HFFc6 (cell line): ENCODE data around the gene C6orf141. TPM values are rescaled to one million over a fixed set of nuclear protein-coding genes. Genes with fewer than 3 reads are reported as not detected.

Experiments
- DNase-seq: peaks from one replicate; pipeline ENCODE4 v3.0.0-alpha.2; 2018
- H3K27ac Mint-ChIP-seq: 2 replicates; pipeline ENCODE4 v1.8.0; 2020; ENCODE audit warnings: mild to moderate bottlenecking, mixed read lengths
- H3K27me3 Mint-ChIP-seq: 2 replicates; pipeline ENCODE4 v1.8.0; 2021; ENCODE audit warnings: mild to moderate bottlenecking, moderate library complexity, mixed read lengths; ENCODE audit not compliant: insufficient read depth
- H3K36me3 Mint-ChIP-seq: 2 replicates; pipeline ENCODE4 v1.8.0; 2021; ENCODE audit warnings: low read depth, mixed read lengths
- H3K4me1 Mint-ChIP-seq: 2 replicates; pipeline ENCODE4 v1.8.0; 2020; ENCODE audit warnings: low read depth, mixed read lengths
- H3K4me3 Mint-ChIP-seq: 2 replicates; pipeline ENCODE4 v1.8.0; 2020; ENCODE audit warnings: mild to moderate bottlenecking, moderate library complexity, mixed read lengths
- H3K9me3 Mint-ChIP-seq: 2 replicates; pipeline ENCODE4 v1.8.0; 2020; ENCODE audit warnings: mild to moderate bottlenecking, mixed read lengths
- CTCF ChIP-seq: fragments of 200-600 bp; sonication (generic); IDR thresholded peaks from 2 replicates; pipeline ENCODE4 v1.5.0; 2021; ENCODE audit warnings: antibody characterized with exemption, mild to moderate bottlenecking
- total RNA-seq, 6 experiments: library from RNA; stranded (reverse); fragmentation: NEBNext Ultra II Directional; extraction: Animal tissue kit (Norgen Biotek cat#: 25700); gene quantifications; 2 replicates in 1 of 6; 3 replicates in 5 of 6; pipeline ENCODE4 v1.2.3, GENCODE V29; 2021

C6orf141 gene
- total RNA-seq, 6 experiments from 2014 or later: not detected

GRCh38 chr6:49514571-49515484 is 35.6 kb upstream of the C6orf141 start:
- peaks cover 4% of the 10 kb centered on the region for H3K27me3 Mint-ChIP-seq
- TF ChIP-seq CTCF: no peak
- no peaks in the 10 kb centered on the region for H3K9me3 Mint-ChIP-seq
- H3K4me3 Mint-ChIP-seq: no peak overlapping the region
- H3K4me1 Mint-ChIP-seq: peaks cover 8% of the 10 kb centered on the region; the same call in 1 of the 2 replicates
- no peaks in the 10 kb centered on the region for H3K36me3 Mint-ChIP-seq
- no peak overlapping the region for H3K27ac Mint-ChIP-seq
- DNase-seq: no peak

- Mint-ChIP-seq H3K36me3 (no peaks in the 10 kb centered on the region), H3K4me3 (no peak overlapping the region), H3K27me3 (peaks cover 4% of the 10 kb centered on the region), H3K4me1 (peaks cover 8% of the 10 kb centered on the region; the same call in 1 of the 2 replicates), H3K27ac (no peak overlapping the region), H3K9me3 (no peaks in the 10 kb centered on the region)
- no peak for DNase-seq
- TF ChIP-seq CTCF: no peak
Measured at GRCh38 chr6:49515485-49516146, 34.9 kb upstream of the C6orf141 start.

- Mint-ChIP-seq H3K4me1 (peaks cover 8% of the 10 kb centered on the region; the same call in 1 of the 2 replicates), H3K36me3 (no peaks in the 10 kb centered on the region), H3K27me3 (peaks cover 4% of the 10 kb centered on the region), H3K4me3 (no peak overlapping the region), H3K27ac (no peak overlapping the region), H3K9me3 (no peaks in the 10 kb centered on the region)
- TF ChIP-seq CTCF: no peak
- no peak for DNase-seq
Measured at GRCh38 chr6:49516147-49516505, 34.3 kb upstream of the C6orf141 start.

- TF ChIP-seq CTCF: no peak
- H3K36me3 Mint-ChIP-seq: no peaks in the 10 kb centered on the region
- peaks cover 8% of the 10 kb centered on the region; the same call in 1 of the 2 replicates for H3K4me1 Mint-ChIP-seq
- H3K27ac Mint-ChIP-seq: no peak overlapping the region
- H3K4me3 Mint-ChIP-seq: no peak overlapping the region
- DNase-seq: no peak
- peaks cover 4% of the 10 kb centered on the region for H3K27me3 Mint-ChIP-seq
- no peaks in the 10 kb centered on the region for H3K9me3 Mint-ChIP-seq
Measured at GRCh38 chr6:49517919-49518318, 32.5 kb upstream of the C6orf141 start.

GRCh38 chr6:49519660-49520059 is 30.8 kb upstream of the C6orf141 start:
- DNase-seq: no peak
- Mint-ChIP-seq H3K27ac (no peak overlapping the region), H3K36me3 (no peaks in the 10 kb centered on the region), H3K4me1 (no peaks in the 10 kb centered on the region), H3K9me3 (no peaks in the 10 kb centered on the region), H3K27me3 (peaks cover 4% of the 10 kb centered on the region), H3K4me3 (no peak overlapping the region)
- TF ChIP-seq CTCF: no peak
